ENCODE results near the gene SLC39A10.

- TF ChIP-seq EP300 (IDR thresholded peaks at IDR 0.05) = no peak
- TF ChIP-seq CTCF (IDR thresholded peaks at IDR 0.05) = no peak
Observed at GRCh38 chr2:195711478-195711877, 54.5 kb downstream of the SLC39A10 start.

All from sigmoid colon (tissue), 4 donors.